Fibroblast of mammary gland (primary cell): Measurements from ENCODE around the gene BAIAP3.
A peak's percentile ranks its signal among the peaks of the same experiment; 100 is the strongest.

Experiments used
- DNase-seq: peaks from one replicate; pipeline ENCODE4 v3.0.0-alpha.2; 2010; ENCODE audit warnings: low read depth
- H3K4me3 ChIP-seq: 2 replicates; pipeline ENCODE4 v1.5.1; 2011; ENCODE audit warnings: low read depth, mild to moderate bottlenecking, low read length, moderate library complexity; ENCODE audit not compliant: control insufficient read depth
- CTCF ChIP-seq: conservative IDR thresholded peaks from 2 replicates; pipeline ENCODE4 v1.5.1; 2011; ENCODE audit warnings: low read depth, low read length, inconsistent platforms; ENCODE audit not compliant: control insufficient read depth, insufficient read depth

Gene BAIAP3

GRCh38 chr16:1335211-1335971 lies 1.9 kb downstream of the BAIAP3 start:
- no peak for DNase-seq
- H3K4me3 ChIP-seq = no peak overlapping the region
- no peak for TF ChIP-seq CTCF

GRCh38 chr16:1335996-1336395 lies 2.6 kb downstream of the BAIAP3 start:
- no peak for TF ChIP-seq CTCF
- DNase-seq = no peak
- H3K4me3 ChIP-seq = no peak overlapping the region

GRCh38 chr16:1336619-1337018 lies 3.2 kb downstream of the BAIAP3 start:
- no peak overlapping the region for H3K4me3 ChIP-seq
- no peak for DNase-seq
- no peak for TF ChIP-seq CTCF

- no peak overlapping the region for H3K4me3 ChIP-seq
- no peak for TF ChIP-seq CTCF
- DNase-seq = no peak
Measured at GRCh38 chr16:1337486-1337885, 4.0 kb downstream of the BAIAP3 start.

GRCh38 chr16:1338119-1338730 lies 4.8 kb downstream of the BAIAP3 start:
- H3K4me3 ChIP-seq = no peak overlapping the region
- peak; percentile 25 for TF ChIP-seq CTCF
- no peak for DNase-seq

GRCh38 chr16:1338855-1339675 lies 5.6 kb downstream of the BAIAP3 start:
- no peak for DNase-seq
- no peak for TF ChIP-seq CTCF
- H3K4me3 ChIP-seq = no peak overlapping the region
